Upper lobe of left lung (tissue), 6 donors: ENCODE results near the gene COG5. TPM values are rescaled to one million over a fixed set of nuclear protein-coding genes. Genes with fewer than 3 reads are reported as not detected.

ENCODE experiments used
- ATAC-seq, 2 donors: fragments of 200-7000 bp; cut with Tn5 transposase; one replicate each; pipeline ENCODE4 v1.9.1; 2022; ENCODE audit warnings: mild to moderate bottlenecking in 2 of 2, moderate library complexity in 2 of 2; ENCODE audit not compliant: low FRiP score in 2 of 2
- DNase-seq, 2 donors: peaks; one replicate each; pipeline ENCODE4 v3.0.0-alpha.2; 2019 to 2020
- H3K27ac ChIP-seq, 4 donors: fragments of 200-600 bp; sonication (generic); one replicate each; pipeline ENCODE4 v1.5.1; 2016 to 2019
- H3K27me3 ChIP-seq, 4 donors: fragments of 200-600 bp; sonication (generic); one replicate each; pipeline ENCODE4 v1.5.1; 2017 to 2019
- H3K36me3 ChIP-seq, 4 donors: fragments of 200-600 bp; sonication (generic); one replicate each; pipeline ENCODE4 v1.5.1; 2016 to 2019
- H3K4me1 ChIP-seq, 4 donors: fragments of 200-600 bp; sonication (generic); one replicate each; pipeline ENCODE4 v1.5.1; 2018 to 2019
- H3K4me3 ChIP-seq, 4 donors: fragments of 200-600 bp; sonication (generic); one replicate each; pipeline ENCODE4 v1.5.1; 2017 to 2019; ENCODE audit warnings: mild to moderate bottlenecking in 2 of 4, moderate library complexity in 1 of 4
- H3K9me3 ChIP-seq, 4 donors: fragments of 200-600 bp; sonication (generic); one replicate each; pipeline ENCODE4 v1.5.1; 2018 to 2019
- EP300 ChIP-seq, 4 donors: sonication (generic); formaldehyde crosslinking; IDR thresholded peaks; one replicate each; pipeline ENCODE4 v1.5.1; 2017; ENCODE audit warnings: antibody characterized with exemption in 4 of 4, control low read depth in 2 of 4
- POLR2A ChIP-seq, 4 donors: fragments of 450-650 bp; IDR thresholded peaks; one replicate each; pipeline ENCODE4 v1.5.1; 2016 to 2017; ENCODE audit warnings: antibody characterized with exemption in 4 of 4, mild to moderate bottlenecking in 2 of 4
- POLR2AphosphoS5 ChIP-seq, 2 donors: sonication (generic); formaldehyde crosslinking; IDR thresholded peaks; one replicate each; pipeline ENCODE4 v1.5.1; 2017; ENCODE audit warnings: antibody characterized with exemption in 2 of 2
- WGBS, 2 donors: methylation state at CpG; one replicate each; pipeline ENCODE4 v1.1.5; 2017 to 2018; 5-methylcytosine and 5-hydroxymethylcytosine counted together
- total RNA-seq, 6 donors: library from RNA; depleted of rRNA in 4 of 6; stranded (reverse); fragments of >200 nt in 4 of 6; gene quantifications; one replicate each; pipeline versions ENCODE4 v1.1.0 to v1.2.1, GENCODE V29; 2016 to 2021
- TF ChIP-seq, protein P1 (sequence below), 6 experiments: fragments of 450-650 bp in 4 of 6; fragments of 200-600 bp in 2 of 6; sonication (generic) in 2 of 6; IDR thresholded peaks; one replicate each; pipeline ENCODE4 v1.5.1; 2016 to 2019; ENCODE audit warnings: antibody characterized with exemption in 6 of 6
- donor health status: DM: no; HTN: no; CAD: no; lungs with moderate emphysema.
- donor health status: DM: no; HTN: yes; CAD: no; lungs with severe emphysema.

The COG5 gene
- total RNA-seq, 6 donors from 2014 or later: 31.6 to 88.0 (median 50.5) TPM

DNA sequence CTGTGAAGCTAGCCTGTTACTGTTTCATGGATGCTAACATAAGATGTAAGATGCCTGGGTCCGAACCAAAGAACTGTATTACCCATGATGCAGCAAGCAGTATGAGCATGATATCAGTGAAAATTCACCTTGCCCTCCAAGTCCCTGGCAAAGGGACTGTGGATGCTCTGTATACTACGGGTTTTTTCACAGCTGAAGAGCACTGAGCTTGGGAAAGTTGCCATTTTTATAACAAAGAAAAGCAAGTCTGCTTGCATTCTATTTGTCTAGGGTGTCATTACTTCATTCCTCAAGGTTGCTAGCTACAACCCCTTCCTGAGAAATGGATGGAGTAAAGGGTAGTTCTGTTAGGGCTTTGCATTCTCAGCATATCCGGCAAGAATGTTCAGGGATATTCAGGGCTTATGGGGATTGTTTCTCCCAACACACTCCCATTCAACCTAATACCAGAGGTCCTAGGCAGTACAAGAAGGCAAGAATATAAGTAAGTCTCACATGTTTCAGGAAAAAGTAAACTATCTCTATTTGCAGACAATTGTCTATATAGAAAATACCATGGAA, 99.0 kb downstream of the COG5 start:
- ATAC-seq (no peak), DNase-seq (no peak)
- TF ChIP-seq, protein P1, sequence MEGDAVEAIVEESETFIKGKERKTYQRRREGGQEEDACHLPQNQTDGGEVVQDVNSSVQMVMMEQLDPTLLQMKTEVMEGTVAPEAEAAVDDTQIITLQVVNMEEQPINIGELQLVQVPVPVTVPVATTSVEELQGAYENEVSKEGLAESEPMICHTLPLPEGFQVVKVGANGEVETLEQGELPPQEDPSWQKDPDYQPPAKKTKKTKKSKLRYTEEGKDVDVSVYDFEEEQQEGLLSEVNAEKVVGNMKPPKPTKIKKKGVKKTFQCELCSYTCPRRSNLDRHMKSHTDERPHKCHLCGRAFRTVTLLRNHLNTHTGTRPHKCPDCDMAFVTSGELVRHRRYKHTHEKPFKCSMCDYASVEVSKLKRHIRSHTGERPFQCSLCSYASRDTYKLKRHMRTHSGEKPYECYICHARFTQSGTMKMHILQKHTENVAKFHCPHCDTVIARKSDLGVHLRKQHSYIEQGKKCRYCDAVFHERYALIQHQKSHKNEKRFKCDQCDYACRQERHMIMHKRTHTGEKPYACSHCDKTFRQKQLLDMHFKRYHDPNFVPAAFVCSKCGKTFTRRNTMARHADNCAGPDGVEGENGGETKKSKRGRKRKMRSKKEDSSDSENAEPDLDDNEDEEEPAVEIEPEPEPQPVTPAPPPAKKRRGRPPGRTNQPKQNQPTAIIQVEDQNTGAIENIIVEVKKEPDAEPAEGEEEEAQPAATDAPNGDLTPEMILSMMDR (IDR thresholded peaks at IDR 0.05): no peak
- TF ChIP-seq EP300 (IDR thresholded peaks at IDR 0.05) (no peak), POLR2A (IDR thresholded peaks at IDR 0.05) (no peak), POLR2AphosphoS5 (IDR thresholded peaks at IDR 0.05) (no peak)
- H3K4me3 ChIP-seq: no peak overlapping the region
- no peak overlapping the region for H3K27ac ChIP-seq
- no peaks in the 10 kb centered on the region for H3K36me3 ChIP-seq
- H3K9me3 ChIP-seq: no peaks in the 10 kb centered on the region
- no peaks in the 10 kb centered on the region for H3K27me3 ChIP-seq
- H3K4me1 ChIP-seq: no peaks in the 10 kb centered on the region
- WGBS, 2 donors: 80 to 88% methylated on average over 3 of the region's 3 CpGs

DNA sequence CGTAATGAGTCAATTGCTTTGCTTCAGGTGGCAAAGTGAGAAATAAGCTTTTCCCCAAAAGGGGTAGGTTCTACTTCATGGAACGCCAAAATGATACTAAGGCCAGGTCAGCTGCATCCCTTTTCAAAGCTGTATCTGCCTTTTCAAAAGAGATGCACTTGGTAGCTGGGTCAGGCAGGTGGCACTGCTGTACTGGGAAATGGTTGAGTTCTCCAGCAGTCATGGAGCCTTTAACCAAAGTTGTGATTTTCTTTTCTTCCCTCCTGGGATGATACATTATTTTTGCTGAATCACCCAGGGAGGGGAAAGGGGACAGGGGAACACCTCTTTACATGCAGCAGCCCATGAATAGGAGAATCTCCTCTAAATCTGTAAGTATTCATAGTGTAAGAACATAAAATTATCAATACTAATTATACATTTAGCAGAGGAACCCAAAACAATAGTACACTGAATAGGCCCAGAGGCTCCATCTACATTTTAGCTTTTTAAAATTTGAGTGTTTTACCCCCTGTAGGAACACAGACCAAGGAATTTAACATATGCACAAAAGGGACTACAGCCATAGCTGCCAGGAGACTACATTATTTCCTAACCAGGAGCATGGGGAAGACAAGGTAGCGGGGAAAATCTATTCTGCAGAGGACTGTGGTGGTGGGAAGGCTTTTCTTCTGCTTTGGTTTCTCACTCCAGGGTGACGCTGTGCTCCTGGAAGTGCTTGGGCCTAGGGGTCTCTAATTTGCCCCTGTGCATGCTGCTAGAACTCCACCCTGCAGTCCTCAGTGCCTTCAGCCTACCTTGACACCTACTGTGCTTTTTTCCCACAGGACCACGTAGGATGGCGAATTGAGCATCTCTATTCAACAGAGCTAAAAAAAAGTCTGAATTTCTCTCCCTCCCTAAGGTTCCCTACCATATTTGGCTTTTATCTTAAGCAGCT, 100.3 kb downstream of the COG5 start:
- H3K27me3 ChIP-seq: no peaks in the 10 kb centered on the region
- H3K36me3 ChIP-seq: no peaks in the 10 kb centered on the region
- no peak overlapping the region for H3K4me3 ChIP-seq
- H3K27ac ChIP-seq: no peak overlapping the region
- ATAC-seq (peak; percentile 65 to 88), DNase-seq (peak in 1 of 2 donors; percentile 33)
- no peaks in the 10 kb centered on the region for H3K9me3 ChIP-seq
- 86 to 87% methylated on average over 6 of the region's 6 CpGs for WGBS, 2 donors
- TF ChIP-seq POLR2AphosphoS5 (IDR thresholded peaks at IDR 0.05): no peak
- TF ChIP-seq, protein P1 (IDR thresholded peaks at IDR 0.05): peak; percentile 43 to 69 (median 66)
- no peaks in the 10 kb centered on the region for H3K4me1 ChIP-seq

DNA sequence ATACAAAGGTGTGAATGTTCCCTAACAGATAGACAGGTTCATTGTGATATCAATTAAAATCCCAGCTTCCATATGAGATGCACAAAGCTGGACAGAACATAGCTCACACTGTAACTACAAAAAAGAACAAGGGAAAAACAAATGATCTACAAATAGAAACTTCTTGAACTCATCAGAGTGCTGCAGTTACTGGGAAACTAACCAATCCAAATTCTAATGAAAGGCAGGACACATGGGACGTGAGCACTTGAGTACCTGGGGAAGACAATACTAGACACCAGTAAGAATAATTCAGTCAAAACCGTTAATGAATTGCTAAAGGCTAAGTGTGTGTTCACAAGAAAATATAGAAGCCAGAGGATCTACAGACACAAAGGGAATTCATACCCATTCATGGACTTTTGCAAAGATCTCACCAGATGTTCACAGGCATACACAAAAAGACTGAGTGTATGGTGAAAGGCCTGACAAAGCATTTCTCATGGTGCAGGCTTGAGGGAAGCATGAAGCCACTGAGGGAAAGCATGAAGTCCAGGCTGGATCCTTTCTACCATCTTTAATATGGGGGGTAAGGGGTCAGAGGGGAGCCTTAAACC, 101.7 kb downstream of the COG5 start:
- no peaks in the 10 kb centered on the region for H3K4me1 ChIP-seq
- ATAC-seq: no peak
- WGBS, 2 donors: 86 to 87% methylated on average over 2 of the region's 2 CpGs
- no peak overlapping the region for H3K4me3 ChIP-seq
- H3K27ac ChIP-seq: no peak overlapping the region
- H3K27me3 ChIP-seq: no peaks in the 10 kb centered on the region
- no peak for DNase-seq
- no peaks in the 10 kb centered on the region for H3K36me3 ChIP-seq
- H3K9me3 ChIP-seq: no peaks in the 10 kb centered on the region
- no peak for TF ChIP-seq EP300 (IDR thresholded peaks at IDR 0.05)
- no peak for TF ChIP-seq POLR2A (IDR thresholded peaks at IDR 0.05)
- no peak for TF ChIP-seq POLR2AphosphoS5 (IDR thresholded peaks at IDR 0.05)
- TF ChIP-seq, protein P1 (IDR thresholded peaks at IDR 0.05): no peak

DNA sequence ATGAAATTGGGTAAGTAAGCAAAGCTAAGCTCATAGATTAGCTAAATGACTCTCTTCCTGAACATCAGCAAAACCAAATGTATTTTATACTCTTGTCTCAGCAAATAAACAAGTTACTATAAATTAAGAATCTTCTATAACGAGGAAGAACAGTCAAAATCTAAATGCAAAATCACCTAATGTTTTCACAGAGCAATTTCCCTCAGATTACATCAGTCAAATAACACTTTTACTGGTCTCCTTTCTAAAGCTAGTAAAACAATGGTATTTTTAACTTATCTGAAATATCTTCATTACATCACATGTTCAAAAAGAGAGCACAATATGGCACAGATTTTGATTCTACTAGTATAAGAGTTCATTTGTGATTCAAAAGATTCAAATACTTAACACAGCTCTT, 110.3 kb downstream of the COG5 start:
- TF ChIP-seq, protein P1 (IDR thresholded peaks at IDR 0.05): no peak
- no peak for TF ChIP-seq POLR2A (IDR thresholded peaks at IDR 0.05)
- TF ChIP-seq POLR2AphosphoS5 (IDR thresholded peaks at IDR 0.05): no peak
- TF ChIP-seq EP300 (IDR thresholded peaks at IDR 0.05): no peak
- no peak for DNase-seq
- ATAC-seq: no peak
- Histone ChIP-seq H3K36me3 (no peaks in the 10 kb centered on the region), H3K27me3 (no peaks in the 10 kb centered on the region), H3K9me3 (no peaks in the 10 kb centered on the region), H3K27ac (no peak overlapping the region), H3K4me1 (no peaks in the 10 kb centered on the region), H3K4me3 (no peak overlapping the region)
- 91 to 92% methylated on average over 1 of the region's 1 CpG for WGBS, 2 donors
